ENCODE data around the gene KRTAP5-5.
A peak's percentile ranks its signal among the peaks of the same experiment; 100 is the strongest.
"Not testable (repeated sequence)": the region's sequence is repeated elsewhere in the genome, so short reads cannot be mapped to it uniquely, and the experiment has no call there.

KRTAP5-5 gene

DNA sequence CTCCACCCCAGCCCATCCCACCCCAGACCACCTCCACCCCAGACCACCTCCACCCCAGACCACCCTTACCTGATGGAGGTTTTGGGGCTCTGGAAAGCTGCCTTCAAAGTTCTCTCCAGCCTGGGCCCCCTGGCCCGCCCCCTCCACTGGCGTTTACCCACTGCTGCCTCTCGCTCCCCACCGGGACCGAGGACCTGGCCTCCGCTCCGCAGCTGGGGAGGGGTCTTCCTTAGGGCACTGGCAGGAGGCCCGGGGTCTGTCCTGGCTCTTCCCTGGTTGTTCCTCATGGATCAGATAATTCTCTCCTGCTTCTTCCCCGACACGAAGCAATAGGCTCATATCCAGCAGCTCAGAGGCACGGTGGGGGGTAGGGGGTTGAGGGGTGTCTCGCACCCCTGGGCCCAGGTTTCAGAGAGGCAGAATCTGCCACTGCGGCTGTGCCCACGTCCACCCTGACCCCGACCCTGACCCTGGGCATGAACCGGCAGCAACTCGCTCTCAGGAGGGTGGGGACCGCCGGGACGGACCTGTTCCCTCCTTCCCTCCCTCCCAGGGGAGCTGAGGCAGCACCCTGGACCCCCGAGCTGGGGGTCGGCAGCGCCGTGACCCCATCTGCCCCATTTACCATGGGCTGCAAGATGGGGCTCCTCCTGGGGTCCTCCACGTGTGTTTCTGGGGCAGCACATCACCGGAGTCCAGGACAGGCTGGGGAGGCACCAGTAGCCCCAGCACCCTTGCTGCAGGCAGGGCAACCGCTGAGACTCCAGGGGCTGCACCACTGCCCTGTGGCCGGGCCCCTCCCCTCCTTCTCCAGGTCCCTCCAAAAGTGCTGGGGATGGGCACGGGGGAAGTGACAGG lies 12.9 kb downstream of the KRTAP5-5 start:
- no peak for DNase-seq (ENCODE audit: low read depth)

DNA sequence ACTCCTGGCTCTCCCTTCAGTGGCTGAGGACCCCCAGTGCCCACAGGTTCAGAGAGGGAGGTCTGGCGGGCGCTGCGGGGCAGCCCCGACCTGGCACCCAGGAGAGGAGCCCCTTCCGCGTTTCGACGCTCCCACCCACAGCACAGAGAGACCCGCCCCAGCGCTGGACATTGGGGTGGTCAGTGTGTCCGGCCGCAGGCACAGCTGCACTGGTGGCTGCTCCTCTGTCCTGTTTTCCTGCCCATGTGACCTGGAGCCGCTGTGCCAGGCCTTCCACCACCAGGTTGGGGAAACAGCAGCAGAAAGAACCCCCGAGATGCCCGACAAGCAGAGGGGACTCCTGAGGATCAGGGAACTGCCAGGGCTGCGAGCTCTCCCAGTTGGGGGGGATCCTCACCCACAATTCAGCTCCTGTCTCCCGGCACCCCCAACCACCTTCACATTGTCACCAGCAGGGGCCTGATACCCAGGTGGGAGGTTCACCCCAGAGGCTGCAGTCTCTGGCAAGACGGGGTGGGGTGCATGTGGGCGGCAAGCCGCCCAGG lies 13.6 kb downstream of the KRTAP5-5 start:
- no peak for DNase-seq (ENCODE audit: low read depth)

DNA sequence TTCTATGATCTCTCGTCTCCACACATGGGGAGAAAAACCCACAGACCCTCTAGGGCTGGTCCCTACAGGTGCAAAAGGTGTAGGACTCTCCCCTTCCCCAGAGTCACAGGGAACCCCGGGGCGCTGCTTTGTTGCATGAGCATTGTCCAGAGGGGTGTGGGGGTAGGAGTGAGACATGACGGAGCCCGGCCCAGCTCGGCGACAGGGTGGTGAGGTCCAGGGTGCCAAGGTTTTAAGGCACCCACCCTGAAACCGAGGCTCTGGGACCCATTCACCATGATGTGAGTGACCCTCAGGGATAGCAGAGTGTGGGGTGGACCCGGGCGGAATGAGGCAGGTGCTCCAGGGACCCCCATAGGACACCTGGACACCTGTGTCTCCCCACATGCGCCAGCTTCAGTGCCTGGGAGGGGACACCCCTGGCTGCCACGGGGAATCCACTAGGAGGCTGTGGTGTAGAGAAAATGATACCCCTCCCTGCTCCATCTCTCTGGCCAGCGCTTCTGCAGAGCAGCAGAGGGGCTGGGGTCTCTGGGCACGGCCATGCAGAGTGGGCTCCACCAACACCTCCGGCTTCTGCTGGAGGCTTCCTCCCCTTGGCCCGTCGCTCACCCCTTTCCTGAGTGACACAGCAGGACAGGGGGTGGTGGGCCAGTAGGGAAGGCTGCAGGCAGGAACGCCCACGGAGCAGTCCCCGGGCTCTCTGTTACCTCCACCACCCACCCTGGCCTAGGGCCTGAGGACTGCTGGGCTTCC lies 15.2 kb downstream of the KRTAP5-5 start:
- DNase-seq (ENCODE audit: low read depth) = no peak

DNA sequence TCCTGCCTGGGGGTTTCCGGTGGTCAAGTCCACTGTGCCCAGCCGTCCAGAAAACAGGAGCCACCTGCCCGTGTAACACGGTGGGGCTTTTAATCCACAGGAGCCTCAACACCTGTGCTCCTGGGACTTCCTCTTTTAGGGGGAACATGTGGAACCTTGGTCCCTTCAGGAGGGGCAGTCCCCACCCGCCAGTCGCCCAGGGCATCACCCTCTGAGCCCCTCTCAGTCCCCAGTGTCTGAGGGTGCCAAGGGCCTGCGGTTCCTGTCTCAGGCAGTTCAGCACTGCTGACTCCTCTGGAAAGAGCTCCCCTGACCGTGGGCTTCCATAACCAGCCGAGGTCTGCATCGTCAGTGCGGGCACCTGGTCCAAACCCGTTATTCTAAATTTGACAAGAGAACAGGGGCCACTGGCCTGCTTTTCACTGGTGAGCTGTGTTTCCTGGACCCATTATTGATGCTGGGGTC lies 15.8 kb downstream of the KRTAP5-5 start:
- no peak for DNase-seq (ENCODE audit: low read depth)

DNA sequence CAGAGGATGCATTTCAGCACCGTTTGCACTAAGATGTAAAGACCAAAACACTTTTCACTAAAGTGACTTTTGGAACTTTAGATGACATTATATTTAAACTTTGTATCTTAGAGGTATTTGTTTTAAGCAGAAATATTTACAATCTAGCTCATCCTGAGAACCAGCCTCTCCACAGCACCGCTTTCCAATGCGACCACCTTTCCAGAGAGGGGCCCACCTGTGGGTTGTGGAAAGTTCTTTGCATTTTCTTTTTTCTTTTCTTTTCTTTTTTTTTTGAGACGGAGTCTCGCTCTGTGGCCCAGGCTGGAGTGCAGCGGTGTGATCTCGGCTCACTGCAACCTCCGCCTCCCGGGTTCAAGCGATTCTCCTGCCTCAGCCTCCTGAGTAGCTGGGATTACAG lies 17.0 kb downstream of the KRTAP5-5 start:
- not testable (repeated sequence) for DNase-seq (ENCODE audit: low read depth)

DNA sequence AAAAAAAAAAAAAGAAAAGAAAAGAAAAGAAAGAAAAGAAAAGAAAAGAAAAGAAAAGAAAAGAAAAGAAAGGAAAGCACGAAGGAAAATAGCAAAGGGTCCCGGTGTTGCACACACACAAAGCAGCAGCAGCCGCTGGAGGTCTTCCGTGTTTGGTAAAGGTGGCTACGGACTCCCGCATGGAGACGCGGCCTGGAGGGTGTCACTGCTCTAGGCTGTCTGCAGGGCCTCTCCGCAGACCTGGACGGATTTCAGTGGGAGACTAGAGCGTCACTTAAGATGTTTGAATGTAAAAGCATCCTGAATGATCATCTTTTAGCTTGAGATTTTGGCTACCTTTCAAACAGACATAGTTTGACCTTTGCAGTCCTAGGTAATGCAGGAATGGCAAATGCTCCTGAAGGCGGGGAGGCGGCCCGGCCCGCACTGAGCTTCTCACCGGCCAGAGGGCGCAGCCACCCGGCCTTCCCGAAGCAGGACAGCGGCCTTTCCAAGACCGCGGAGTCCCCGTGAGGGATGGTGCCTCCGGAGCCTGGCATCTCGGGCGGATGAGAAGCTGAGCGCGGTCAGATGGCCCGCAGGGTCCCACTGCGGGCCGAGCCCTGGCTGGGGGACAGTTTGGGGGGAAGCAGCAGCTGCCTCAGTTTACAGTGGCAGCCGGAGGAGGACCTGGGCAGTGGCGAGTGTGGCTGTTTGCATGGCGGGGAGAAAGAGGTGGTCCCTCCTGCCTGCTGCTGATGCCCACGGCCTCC lies 18.5 kb downstream of the KRTAP5-5 start:
- no peak for DNase-seq (ENCODE audit: low read depth)

DNA sequence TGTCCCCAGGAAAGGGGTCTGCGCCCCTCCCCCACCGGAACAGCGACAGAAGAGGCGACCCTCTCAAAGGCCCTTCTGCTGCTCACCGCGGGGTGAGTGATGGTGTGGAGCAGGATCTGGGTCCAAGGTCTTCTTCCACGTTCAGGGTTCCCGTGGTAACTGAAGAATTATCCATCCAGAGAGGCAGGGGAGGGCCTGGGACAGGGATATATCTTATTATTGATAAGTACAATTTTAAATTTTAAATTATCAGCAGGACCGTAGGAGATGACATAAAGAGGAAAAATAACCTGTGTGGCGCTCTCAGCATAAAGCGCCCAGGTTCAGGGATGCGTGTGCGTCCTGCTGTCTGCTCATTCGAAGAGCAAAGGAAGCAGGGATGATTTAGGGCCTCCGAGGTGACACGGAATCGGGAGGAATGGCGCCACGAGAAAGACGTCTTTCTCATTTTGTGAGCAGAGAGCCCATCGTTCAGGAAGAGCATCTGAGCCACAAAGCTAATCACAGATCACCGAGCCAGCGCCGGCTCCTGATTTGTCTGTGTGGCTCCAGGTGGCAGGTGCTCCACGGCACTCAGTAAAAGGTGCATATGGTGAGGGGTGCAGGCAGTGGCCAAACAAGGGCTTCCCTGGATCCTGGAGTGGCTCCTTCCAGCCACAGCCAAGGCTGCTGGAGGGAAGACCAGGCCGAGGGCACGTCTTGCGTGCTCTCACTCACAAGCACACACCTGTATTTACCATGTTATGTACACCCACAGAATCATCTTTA lies 19.3 kb downstream of the KRTAP5-5 start:
- no peak for DNase-seq (ENCODE audit: low read depth)

DNA sequence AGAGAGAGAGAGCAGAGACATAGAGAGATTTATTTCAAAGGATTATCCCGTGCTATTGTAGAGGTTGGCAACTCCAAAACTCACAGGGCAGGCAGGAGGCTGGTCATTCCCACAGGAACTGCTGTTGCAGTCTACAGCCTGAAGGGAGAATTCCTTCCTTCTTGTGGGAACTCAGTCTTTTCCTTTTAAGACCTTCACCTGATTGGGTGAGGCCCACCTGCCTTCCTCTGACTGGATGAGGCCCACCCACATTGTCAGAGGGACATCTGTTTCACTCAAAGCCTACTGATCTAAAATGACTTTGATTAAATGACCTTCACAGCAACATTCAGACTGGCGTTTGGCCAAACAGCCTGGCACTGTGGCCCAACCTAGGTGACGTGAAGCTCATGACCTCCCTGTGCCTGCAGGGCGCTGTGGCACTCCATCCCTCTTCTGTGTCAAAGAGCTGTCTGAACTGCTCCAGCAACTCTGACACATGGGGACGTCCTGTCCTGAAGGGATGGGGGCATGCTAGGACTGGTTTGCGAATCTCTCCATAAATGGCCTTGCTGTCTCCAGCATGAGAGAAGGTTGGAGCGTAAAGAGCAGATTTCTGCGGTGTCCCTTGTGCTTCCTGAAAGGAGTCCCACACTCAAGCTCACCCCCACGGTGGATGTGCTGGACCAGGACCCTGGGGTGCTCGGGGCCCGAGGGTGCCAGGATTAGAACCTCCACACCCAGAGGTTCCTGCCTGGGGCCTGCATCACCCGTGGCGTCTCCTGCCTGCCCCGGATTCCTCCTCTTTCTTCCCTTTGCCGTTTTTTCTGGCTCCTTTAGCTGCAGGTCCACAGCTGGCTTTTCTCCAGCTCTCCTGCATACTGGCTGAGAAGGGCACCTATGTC lies 20.7 kb downstream of the KRTAP5-5 start:
- DNase-seq (ENCODE audit: low read depth) = no peak

DNA sequence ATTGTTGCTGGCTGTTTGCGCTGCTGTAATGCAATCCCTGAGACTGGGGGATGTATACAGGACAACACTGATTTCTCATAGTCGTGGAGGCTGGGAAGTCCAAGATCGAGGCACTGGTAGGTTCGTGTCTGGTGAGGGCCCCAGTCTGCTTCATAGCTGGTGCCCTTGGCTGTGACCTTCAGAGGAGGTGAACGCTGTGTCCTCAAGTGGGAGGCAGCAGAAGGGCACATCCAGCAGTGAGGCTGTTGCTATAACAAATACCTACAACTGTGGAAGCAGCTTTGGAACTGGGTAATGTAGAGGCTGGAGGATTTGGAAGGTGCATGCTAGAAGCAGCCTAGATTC lies 21.3 kb downstream of the KRTAP5-5 start:
- no peak for DNase-seq (ENCODE audit: low read depth)

DNA sequence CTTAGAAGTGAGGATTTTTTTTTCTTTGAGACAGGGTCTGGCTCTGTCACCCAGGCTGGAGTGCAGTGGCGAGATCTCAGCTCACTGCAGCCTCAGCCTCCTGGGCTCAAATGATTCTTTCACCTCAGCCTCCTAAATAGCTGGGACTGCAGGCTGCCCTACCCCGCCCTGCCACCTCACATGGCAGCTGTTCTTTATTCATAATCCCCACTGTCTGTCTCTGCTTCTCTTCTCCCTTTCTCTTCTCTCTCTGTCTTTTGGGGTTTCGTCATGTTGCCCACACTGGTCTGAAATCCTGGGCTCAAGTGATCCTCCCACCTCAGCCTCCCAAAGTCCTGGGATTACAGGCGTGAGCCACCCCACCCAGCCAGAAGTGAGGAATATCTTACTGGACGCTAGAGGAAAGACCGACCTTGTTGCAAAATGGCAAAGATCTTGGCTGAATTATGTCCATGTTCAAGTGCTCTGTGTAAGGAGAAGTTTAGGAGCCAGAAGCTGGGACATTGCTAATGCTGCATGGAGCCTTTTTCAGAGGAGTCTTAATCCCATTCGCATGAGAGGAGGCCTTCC lies 21.9 kb downstream of the KRTAP5-5 start:
- no peak for DNase-seq (ENCODE audit: low read depth)

DNA sequence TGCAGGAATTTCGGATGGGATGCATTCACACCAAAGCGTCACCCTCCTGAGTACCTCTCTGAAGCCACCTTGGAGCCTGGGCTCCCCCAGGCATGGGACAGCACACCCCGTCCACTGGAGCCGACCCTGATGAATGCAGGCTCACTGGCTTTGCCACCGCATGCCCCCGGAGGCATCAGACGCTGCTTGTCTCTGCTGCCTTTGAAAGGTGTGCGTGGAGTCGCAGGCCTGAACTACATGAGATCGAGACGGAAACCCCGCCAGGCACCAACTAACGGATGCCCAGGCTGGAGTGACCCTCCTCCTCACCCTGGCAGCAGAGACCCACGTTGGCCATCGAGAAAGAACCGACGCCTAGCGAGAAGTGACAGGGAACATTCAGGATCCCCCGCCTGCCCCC lies 22.5 kb downstream of the KRTAP5-5 start:
- DNase-seq (ENCODE audit: low read depth) = no peak

DNA sequence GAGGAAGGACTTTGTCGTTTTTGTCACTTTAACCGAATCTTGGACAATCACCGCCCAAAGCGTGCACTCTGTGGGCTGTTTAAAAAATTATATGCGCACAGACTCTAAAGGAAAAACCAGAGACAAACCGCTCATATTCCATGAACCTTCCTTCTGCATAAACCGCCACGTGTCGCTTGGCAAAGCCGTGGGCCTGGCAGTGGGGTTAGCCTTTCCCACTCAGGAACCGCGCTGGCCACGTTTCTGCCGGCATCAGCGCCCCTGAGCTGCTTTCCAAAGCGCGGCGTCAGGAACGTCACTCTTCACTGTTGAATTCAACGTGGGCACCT lies 22.8 kb downstream of the KRTAP5-5 start:
- no peak for DNase-seq (ENCODE audit: low read depth)

DNA sequence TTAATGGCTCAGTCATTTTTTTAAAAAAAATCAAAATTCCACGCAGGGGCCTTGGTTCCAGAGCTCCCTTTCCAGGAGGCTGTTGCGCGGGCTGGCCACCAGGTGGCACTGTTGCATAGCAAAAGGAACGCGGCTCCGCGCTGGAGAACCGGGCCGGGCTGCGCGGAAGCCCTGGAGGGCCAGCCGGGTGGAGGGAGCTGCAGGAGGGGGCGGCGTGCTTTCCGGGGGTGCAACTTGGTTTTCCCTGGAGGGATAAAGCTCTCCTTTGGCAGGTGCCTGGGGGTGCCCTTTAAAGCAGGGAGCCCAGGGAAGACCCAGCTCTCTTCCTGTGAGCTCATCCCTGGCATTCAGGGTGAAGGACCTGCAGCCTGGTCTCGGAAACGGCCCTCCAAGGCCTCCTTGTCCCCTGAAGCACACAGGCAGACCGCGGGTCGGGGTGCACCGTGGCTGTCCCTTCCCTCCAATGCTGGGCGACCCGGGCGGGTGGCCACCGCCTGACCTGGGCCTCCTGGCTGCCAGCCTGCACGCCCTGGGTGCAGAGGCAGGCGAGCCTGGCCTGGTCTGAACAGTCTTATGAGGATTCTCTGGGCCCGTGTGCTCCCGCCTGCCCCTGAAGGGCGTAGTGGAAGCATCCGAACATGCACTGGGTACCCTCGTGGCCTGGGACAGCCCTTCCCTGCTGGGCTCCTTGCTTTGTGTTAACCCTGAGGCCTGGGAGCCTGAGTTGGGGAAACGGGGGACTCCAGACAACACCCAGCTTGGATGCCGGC lies 23.4 kb downstream of the KRTAP5-5 start:
- DNase-seq (ENCODE audit: low read depth) = peak; percentile 67

DNA sequence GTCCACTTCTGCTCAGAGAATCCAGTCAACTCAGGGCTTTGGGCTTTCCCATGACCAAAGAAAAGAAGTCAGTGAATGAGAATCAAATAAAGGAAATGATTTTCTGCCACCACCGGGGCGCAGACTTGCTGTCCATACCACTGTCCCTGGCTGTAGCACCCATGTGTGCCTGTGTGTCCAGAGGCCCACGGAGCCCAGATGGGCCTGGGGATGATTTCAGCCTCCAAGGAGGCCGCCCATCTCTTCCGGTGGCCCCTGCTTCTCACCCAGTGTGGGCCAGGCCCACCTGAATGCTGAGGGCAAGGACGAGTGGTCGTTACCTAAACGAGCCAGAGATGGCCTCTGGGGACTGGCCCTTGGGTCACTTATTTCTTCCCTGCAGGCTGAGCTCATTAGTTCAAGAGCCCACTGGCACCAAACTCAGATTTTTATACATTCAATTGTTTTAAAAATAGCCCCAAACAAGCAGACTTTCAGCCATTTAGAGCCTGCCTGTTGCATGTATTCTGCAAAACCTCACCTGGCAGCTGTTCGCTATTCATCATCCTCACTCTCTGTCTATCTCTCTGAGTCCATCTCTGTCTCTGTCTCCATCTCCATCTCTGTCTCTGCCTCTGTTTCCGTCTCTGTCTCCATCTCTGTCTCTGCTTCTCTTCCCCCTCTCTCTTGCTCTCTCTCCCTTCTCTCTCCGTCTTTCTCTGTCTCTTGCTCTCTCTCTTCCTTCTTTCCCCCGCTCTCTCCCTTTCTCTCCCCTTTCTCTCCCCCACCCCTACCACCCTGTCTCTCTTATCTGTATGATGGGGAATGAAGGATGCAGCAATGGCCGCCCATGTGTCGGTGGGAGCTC lies 24.2 kb downstream of the KRTAP5-5 start:
- no peak for DNase-seq (ENCODE audit: low read depth)

DNA sequence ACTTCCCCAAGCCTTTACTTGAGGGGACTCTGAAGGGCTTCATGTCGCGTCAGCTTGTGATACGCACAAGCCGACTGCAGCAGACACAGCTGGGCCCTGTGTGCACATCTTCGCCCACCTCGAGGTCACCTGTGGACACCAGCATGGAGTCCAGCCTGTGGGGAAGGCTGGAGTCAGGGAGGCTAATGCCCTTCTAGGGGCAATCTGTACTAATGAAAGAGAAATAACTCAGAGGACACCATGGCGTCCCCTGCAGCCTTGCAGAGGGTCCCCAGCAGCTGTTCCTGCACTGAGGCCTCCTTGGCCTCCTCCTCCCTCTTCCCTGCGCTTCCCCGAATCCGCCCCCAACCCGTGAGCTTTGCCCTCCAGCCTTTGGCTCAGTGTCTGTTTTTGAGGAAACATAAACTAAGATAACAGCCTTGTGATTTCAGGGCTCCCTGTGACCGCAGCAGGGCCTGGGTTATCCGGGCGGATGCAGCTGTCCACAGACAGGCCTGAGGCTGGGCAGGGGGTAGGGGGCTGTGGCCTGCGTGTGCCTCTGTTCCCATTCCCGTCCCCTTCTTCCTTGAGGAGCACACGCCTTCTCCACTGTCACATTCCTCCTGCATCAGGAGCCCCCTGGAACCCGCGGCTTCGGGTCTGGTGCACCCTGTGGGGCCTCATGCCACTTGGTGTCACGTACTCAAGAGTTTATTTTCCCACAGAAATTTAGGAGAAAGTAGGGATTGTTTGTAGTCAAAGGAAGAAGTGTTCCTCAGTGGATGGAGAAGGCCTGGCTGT lies 25.0 kb downstream of the KRTAP5-5 start:
- DNase-seq (ENCODE audit: low read depth) = no peak

DNA sequence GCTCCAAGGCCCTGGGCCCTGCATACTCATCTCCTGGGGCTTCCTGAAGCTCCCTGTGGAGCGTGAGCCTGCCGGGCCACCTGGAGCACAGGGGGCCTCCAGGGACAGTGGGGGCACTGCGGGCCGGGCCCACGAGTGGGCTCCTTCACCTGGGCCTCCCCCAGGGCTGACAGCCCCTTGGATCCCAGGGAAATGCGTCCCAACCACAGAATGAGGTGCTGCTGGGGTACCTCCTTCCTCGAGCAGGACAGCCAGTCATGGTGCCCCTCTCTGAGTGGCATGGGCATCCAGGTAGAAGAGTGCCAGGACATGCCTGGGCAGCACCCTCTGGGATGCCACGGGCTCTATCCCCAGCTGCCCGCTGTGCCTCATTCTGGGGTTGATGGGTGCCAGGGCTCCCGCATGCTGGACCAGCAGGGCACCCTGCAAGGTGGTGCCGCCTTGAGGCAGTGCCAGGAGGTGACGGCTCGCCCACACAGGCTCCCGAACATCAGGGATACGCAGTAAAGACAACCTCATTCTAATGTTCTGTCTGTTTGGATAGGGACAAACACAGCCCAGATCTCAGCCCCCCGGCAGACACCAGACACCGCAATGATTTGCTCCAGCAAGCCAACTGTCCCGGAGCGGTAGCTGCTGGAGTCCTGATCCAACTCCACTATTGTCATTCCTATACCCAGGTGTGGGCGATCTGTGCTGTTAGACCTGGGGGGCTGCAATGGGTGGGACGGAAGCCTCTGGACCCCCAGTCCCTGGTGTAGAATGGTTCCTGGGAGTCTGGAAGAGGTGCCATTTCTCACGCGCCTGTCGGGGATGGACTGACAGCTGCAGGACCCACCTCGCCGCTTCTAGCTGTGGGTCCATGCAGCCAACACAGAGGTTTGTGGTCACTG lies 25.8 kb downstream of the KRTAP5-5 start:
- no peak for DNase-seq (ENCODE audit: low read depth)

DNA sequence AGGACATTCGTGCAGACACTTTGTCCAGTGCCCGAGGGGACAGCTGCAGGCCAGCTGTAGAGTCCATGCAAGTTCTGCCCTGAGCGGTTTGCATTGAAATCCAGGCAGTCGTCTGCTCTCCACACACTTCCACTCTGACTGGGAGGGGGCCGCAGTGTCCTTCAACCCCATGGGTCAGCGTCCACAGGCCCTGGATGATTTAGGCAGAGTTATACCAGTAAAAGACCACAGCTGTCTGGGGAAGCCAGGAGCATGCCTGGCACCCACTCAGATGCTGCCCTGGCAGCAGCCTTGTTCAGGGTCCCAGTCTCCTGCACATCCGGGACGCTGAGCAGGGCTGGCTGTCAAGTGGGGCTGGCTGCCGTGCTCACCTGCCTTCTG lies 26.5 kb downstream of the KRTAP5-5 start:
- no peak for DNase-seq (ENCODE audit: low read depth)

Measured in T follicular helper cell (primary cell).